NCI-H446 (cell line): Measurements from ENCODE around the gene DENND2C.
A peak's percentile ranks its signal among the peaks of the same experiment; 100 is the strongest.

Source experiments
- DNase-seq, 2 experiments: peaks; one replicate each; lab custom pipeline; 2025; lab: John Stamatoyannopoulos, UW

DENND2C gene, protein sequence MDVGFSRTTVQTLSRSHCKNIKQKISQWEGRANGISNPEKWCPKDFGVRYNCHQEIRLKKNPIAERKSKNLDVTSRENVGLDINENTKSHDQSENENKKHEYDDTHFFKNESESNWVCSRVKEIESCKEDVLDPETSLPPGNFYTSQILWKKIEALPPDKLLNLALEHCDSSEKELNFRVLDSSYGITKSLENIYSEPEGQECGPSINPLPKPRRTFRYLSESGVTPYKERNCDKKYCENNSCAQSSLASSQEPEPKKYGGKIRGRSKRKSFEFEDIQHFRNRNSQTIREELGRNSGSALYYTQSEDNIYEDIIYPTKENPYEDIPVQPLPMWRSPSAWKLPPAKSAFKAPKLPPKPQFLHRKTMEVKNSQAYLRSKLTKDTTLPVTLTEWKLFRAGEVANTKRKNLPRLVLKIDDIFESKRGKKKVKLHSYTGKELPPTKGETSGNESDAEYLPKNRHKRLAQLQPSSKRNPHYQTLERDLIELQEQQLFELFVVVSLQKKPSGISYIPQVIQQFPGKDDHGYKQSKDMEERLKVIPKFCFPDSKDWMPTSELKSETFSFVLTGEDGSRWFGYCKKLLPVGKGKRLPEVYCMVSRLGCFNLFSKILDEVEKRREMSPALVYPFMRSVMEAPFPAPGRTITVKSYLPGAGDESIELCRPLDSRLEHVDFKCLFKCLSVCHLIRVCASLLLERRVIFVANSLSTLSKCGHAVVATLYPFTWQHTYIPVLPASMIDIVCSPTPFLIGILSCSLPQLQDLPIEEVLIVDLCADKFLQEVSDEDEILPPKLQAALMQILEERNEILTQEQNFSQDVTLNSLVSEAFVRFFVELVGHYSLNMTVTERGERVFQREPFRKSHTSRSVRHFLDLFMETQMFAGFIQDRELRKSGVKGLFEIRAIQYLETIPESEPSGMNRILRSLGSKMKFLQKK

DNA sequence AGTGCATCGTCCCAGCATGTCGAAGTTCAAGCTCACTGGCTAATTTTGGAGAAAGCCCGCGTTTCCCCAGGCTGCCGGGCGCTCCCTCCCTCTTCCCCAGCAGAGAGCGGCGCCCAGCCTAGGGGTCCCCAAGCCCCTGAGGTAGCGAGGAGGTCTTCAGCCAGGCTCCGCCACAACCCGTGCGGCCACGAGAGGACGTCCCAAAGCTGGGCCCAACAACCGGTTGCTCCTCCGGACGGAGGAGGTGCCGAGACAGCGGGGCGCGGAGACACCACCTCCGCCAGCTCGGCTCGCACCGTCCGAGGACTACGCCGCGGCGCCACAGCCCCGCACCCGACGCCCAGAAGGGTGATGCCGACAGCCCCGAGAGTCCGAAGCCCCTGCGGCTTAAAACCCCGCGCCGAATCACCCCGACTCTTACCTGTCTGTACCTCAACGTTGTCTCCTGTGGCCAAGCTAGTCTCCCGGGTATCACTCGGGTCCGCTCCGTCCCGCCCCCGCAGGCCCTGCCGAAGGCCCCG, at the start of gene DENND2C:
DENND2C (minus strand) TSS at position 488 of the 521 bp plus-strand sequence. CDS start 44,065 bp downstream, outside the sequence.
- no peak for DNase-seq

DNA sequence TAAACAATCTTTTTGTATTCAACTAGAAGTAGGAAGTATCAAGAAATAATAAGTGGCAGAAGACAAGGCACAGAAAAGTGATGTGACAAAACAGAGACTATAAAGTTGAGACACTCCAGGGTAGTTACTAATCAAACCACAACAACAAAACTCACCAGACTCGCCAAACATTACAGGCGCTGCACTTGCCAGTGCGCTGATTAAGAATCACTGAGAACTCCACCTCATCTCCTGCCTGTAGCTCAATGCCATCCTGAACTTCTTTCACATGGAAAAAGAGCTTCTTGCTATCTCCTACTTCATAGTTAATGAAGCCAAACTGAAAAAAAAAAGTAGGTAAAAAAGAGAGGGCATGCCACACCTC, 49.6 kb upstream of the DENND2C start:
- DNase-seq = no peak

DNA sequence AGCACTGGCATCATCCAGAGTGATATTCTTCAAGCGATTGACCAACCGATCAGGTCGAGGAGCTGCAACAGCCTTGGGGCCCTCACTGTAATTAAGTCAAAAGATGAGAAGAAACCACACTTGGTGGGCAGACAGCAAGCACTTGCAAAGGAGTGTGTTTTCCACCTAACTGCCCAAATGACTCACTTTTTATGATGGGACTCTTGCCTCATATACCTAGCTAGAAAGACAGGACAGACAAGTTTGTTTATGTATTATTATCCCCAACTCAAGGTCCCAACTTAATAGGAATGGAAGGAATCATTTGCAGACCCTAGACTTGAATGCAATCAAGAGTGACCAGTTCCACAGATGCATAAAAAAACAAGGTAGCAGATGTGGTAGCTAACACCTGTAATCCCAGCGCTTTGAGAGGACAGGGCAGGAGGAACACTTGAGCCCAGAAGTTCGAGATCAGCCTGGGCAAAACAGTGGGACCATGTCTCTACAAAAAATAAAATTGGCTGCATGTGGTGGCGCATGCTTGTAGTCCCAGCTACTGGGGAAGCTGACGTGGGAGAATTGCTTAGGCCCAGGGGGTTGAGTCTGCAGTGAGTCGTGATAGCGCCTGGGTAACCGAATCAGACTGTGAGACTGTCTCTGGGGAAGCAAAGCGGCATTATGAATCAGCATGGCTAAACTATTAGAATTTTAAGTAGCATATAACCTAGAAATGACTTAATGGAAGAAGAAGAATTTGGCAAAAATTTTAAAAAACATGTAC, 49.0 kb upstream of the DENND2C start:
- no peak for DNase-seq

DNA sequence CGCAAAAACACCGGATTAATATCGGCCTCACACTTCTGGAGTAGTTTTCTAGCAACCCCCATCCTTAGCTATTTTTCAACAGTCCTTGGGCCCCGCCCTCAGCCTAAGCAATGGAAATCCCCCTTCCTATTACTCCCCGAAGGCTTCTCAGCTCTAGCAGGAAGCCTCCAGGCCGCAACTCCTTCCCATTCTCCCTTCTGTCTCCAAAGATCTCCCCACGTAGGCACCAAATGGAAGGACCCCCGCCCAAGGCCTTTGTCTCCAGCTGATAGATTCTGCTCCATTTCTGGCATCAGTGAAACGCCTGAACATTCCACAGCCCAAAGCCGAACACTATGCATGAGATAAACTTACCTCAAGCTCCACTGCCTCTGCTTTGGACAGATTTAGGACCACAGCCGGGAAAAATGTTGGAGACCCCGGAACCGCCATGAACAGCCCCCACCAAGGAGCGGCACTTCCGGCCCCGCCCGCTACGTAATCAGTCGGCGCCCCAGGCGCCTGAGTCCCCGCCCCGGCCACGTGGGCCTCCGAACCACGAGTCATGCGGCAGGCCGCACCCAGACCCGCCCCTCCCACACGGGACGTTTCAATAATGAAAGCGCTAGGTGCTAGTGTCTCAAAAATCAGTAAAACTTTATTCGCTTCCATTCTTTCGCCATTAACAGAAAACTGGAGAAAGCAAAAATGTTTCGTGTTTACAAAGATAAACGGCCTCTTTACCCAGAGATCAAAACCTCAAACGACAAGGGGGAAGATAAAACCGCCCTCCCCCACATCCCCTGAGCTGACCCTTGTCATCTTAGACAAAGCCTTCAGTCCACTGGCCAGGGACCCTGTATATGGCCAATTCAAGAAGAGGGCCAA, 46.7 kb upstream of the DENND2C start, which contains the start of gene NRAS:
NRAS (minus strand) TSS at position 468 of the 867 bp plus-strand sequence. CDS start 611 bp downstream, outside the sequence.
- DNase-seq = peak; percentile 76 to 93

DNA sequence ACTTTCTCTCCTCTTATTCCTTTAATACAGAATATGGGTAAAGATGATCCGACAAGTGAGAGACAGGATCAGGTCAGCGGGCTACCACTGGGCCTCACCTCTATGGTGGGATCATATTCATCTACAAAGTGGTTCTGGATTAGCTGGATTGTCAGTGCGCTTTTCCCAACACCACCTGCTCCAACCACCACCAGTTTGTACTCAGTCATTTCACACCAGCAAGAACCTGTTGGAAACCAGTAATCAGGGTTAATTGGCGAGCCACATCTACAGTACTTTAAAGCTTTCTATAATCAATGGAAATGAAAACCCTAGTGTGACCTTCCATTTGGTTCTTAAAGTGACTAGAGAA, 46.1 kb upstream of the DENND2C start:
- DNase-seq = no peak

DNA sequence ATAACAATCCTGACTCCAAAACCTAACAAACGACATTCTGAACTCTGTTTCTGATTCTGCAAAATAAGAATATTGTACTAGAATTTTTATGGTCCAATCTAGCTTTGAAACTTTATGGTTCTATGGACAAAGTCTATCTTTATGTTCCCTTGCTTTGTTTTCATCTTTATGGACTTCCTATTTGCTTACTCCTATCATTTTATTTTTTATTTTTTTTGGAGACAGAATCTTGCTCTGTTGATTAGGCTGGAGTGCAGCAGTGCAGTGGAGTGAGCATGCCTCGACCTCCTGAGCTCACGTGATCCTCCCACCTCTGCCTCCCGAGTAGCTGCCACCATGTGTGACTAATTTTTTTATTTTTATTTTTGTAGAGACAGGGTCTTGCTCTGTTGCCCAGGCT, 43.1 kb upstream of the DENND2C start:
- no peak for DNase-seq

DNA sequence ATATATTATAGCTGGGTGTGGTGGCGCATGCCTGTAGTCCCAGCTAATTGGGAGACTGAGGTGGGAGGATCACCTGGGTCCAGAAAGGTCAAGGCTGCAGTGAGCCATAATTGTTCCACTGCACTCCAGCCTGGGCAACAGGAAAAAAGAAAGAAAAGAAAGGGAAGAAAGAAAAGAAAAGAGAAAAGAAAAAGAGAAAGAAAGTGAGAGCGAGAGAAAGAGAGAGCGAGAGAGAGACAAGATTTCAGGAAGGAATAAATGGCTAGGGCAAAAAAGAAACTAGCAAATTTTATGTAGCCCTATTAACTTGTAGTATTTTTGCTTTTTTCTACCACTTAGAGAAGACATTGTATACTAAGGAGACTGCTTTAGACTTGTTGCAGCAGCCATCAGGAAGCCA, 40.5 kb upstream of the DENND2C start:
- no peak for DNase-seq

DNA sequence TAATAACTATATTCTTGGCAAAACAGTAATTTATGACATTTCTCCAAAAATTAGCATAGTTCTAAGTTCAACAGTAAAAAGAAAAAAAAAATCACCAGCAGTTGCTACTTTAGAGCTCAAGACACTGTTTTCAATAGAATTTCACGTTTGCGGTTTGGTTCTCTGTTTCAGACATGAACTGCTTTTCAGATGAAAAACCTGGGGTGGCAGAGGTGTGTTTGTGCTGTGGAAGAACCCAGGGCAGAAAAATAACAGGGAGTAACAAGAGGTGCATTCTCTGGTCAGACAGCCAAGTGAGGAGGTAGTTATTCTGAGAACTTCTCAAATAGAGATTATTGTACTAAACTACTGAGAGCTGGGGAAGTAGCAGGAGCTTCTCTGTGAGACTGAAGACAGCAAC, 37.8 kb upstream of the DENND2C start:
- DNase-seq = no peak

DNA sequence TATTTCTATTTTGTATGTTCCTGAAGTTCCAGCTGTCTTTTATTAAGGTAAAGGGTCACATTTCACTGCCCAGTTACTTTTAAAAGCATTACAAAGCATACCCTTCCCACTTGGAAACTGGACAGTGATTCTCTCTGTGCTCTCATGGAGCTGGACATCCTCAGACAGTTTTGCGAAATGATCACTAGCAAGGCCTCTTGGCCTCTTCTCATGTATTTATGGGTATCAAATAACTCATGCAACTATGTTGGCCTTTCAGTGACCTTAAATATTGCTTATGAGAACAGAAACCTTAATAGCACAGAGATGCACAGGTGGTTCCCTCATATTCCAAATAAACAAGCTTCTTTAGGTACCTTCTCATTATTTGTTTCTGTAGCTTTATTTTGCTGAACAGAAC, 33.4 kb upstream of the DENND2C start:
- no peak for DNase-seq

DNA sequence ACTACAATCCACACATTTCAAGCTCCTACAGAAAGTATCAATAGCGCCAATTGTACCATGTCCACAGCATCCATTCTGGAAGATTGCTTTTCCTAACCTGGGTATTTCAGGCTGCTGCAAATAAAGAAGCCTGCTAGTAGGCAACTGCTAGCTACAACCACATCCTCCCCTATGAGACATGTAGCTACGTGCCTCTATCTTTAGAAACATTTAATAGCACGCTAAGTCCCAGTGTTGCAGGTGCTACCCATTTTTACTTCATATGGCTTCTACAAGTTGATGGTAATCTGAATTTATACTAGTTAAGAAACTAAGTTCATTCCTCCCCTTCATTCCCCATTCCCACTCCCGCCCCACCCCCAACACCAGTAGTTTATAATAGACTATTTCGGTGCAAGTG, 32.9 kb upstream of the DENND2C start:
- no peak for DNase-seq

DNA sequence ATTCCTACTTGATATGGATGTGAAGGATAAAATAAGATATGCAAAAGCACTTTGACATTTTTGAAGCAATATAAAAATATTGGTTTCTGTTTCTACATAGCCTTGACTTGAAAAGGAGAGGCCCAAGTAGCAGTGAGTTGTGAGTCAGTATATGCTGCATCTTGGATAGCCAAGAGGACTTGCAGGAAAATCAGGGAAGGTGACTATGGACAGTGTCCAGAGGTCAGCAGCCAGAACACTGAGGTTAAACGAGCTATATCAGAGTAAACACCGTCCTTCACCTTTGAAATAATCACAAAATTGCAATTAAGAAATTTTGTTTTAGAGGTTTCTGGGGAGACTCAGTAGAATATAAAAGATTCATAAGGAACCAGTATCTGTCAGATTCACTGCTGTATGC, 32.1 kb upstream of the DENND2C start:
- DNase-seq = no peak

DNA sequence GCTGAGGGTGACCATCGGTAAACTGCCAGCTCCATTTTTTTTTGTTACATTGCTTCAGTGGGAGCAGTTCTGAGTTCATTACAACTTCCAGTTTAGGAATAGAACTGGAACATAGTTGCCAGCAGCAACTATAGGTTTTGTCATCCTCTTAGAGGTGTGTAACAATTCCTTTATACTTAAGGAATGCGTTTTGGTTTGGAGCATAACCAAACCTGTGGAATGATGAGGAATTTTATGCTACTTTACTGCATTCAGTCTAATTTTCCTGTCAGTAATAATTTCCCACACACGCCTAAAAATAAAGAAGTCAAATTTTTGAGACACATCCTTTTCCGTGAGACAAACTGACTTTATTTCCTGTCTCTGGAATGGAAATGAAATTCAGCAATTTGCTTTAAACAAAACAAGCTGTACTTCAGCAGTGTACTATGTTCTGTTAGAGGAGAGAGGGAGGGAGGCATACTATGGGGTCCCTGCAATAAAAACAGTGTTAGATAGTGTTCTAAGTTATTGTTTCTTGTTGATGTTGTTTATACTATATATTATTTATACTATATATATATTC, 30.3 kb upstream of the DENND2C start:
- no peak for DNase-seq

DNA sequence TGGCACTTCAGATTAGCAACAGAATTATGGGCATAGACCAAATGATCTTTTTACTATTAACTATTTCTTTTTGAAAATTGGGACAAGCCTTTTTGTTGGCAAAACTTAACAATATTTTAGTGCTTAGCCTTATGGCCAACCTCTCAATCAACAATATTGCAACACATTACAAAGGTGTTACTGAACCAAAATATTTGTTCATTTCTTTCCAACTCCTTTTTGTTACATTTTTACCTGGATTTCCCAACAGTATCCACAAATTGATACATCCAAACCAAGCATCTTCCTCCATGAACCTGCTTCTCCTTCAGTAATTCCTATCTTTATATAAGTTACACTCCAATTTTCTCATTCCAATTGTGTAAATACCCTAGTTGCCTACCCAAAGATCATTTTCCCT, 27.0 kb upstream of the DENND2C start:
- no peak for DNase-seq

DNA sequence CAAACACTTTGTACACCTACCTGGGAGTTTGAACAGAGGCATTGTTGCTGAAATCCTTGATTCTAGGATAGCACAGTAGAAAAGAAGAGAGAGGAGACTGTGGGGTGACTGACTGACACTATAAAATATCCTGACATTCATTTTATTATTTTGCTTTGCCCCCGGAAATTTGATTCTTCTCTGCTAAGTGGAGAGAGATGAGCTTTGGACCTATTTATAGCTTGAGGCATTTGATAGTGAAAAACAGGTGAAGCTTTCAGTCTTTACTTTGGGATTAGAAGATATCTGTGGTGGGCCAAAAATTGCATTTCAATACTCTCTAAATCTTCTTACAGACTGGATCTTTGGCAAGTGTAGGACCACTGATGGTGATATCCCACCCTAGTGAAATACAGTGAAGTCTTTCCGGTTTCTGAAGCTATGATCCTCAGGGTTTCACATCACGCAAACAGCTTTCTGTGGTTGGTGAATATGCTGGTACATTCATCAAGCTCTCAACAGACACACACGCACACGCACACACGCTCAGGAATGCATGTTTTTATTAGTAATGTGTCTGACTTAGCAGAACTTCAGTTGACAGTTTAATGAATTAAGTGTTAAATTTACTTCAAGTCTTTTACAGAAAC, 25.7 kb upstream of the DENND2C start, which contains the start of gene AMPD1:
AMPD1 (minus strand) TSS at position 117 of the 629 bp plus-strand sequence; CDS start at position 42, 75 bp downstream.
- no peak for DNase-seq

DNA sequence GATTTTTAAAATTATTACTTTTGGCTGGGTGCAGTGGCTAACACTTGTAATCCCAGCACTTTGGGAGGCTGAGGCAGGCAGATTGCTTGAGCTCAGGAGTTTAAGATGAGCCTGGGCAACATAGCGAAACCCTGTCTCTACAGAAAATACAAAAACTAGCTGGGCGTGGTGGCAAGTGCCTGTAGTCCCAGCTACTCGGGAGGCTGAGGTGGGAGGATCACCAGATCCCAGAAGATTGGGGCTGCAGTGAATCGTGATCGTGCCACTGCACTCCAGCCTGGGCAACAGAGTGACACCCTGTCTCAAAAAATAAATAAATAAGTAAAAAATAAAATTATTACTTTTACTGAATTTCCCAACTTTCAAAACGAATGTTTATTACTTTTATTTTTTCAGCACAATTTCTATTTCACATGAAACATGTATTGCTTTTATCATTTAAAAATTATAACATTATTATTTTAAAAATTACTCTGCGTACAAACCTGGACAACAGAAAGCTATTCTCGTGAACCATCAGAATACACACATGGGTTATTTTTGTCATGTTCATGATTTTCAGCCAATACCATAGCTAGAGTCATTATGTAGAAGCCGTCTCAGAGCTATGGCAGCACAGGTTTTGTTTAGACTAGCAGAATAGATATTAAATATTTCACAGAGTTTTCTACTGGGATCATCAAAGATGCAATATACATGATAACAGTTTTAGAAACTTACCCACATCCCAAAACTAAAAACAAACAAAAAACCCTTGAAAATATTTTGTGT, 24.9 kb upstream of the DENND2C start:
- DNase-seq = no peak

DNA sequence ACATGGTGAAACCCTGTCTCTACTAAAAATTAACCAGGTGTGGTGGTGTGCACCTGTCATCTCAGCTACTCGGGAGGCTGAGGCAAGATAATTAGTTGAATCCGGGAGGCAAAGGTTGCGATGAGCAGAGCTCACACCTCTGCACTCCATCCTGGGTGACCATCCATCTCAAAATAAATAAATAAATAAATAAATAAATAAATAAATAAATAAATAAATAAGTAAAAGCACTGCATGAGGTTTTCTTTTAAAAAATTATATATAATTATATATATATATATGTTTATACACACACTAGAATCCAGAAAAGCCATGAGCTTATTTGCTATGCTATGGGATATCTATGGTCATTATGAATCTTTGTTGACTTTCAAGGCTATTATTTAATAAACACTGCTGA, 23.1 kb upstream of the DENND2C start:
- no peak for DNase-seq

DNA sequence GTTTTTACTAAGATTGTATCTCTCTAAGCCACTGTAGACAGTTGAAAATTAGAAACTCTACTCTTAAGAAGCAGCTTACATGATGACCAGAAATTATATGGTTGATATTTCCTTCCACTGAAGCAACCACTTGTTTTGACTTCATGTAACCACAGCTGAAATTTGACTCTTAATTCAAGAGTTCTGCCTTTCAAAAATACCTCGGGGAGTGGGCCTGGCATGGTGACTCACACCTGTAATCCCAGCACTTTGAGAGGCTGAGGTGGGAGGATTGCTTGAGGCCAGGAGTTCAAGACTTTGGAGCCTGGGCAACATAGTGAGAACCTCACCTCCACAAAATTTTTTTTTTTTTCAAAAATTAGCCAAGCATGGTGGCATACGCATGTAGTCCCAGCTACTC, 21.2 kb upstream of the DENND2C start:
- no peak for DNase-seq

DNA sequence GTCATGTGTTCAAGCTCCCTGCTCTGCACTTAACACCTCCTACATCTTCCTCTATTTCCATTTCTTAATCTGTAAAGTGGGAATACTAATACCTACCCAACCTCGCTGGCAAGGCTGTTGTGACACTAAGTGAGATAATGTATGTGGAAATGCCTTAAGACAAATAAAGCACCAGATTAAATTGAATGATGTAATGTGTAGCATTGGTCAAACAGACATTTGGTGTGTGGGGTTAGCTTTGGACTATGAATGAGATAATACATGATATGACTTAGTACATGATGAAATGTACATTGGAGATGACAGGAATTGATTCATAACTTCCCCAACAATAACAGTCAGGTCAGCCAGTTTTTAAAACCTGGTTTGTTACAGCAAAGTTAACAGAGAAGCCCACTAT, 20.3 kb upstream of the DENND2C start:
- DNase-seq = no peak

DNA sequence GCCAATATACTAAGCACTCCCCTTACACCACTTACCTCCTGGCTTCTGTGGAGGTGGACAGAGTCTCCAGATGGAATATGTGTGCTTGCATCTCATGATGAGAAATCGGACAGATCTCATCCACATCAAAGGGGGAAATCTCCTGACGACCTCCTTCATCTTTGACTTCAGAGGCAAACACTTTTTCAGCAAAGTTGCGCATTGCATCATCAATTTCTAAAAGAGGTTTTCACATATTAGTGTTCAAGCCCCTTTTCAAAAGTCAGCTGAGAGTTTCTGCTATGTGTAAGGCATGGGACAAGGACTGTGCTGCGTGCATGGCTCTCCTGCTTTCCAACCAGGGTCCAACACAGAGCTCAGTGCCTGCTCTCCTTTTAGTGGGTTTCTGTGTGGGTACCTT, 18.7 kb upstream of the DENND2C start:
- DNase-seq = no peak
